HepG2 (cell line): Measurements from ENCODE around the gene SNAPC4. TPM values are rescaled to one million over a fixed set of nuclear protein-coding genes. Genes with fewer than 3 reads are reported as not detected.

Experiments used
- AGO1 ChIP-seq: fragments of 200-400 bp; formaldehyde crosslinking; IDR thresholded peaks from 2 replicates; pipeline ENCODE4 v1.6.1; 2017; ENCODE audit warnings: mild to moderate bottlenecking, low read depth, low read length, moderate library complexity; ENCODE audit not compliant: poor library complexity, severe bottlenecking
- AGO2 ChIP-seq: fragments of 200-400 bp; formaldehyde crosslinking; optimal IDR thresholded peaks from 2 replicates; pipeline ENCODE3; 2017; ENCODE audit warnings: mild to moderate bottlenecking, low read depth, low read length, moderate library complexity
- CC2D1A ChIP-seq: sonication (generic); formaldehyde crosslinking; IDR thresholded peaks from 2 replicates; pipeline ENCODE4 v1.8.1; 2023; ENCODE audit warnings: mild to moderate bottlenecking, missing genetic modification reagents
- MEIS1 ChIP-seq: sonication (generic); formaldehyde crosslinking; IDR thresholded peaks from 2 replicates; pipeline ENCODE4 v1.9.0; 2021; ENCODE audit warnings: mild to moderate bottlenecking, missing genetic modification reagents, moderate library complexity, borderline replicate concordance
- NCOA5 ChIP-seq: sonication (generic); formaldehyde crosslinking; IDR thresholded peaks from 2 replicates; pipeline ENCODE4 v1.4.0; 2020; ENCODE audit warnings: missing genetic modification reagents
- POLR2A ChIP-seq, 2 experiments: IDR thresholded peaks; 2 replicates each; pipeline ENCODE4 v1.6.1; 2011; ENCODE audit warnings: low read depth in 2 of 2, low read length in 2 of 2, mild to moderate bottlenecking in 1 of 2, moderate library complexity in 1 of 2; ENCODE audit not compliant: insufficient read depth in 1 of 2
- PREB ChIP-seq: sonication (generic); formaldehyde crosslinking; IDR thresholded peaks from 2 replicates; pipeline ENCODE4 v1.4.0; 2020; ENCODE audit warnings: missing genetic modification reagents
- RBM39 ChIP-seq: fragments of 200-400 bp; formaldehyde crosslinking; IDR thresholded peaks from one replicate; pipeline ENCODE4 v1.6.1; 2018; ENCODE audit warnings: antibody characterized with exemption, mild to moderate bottlenecking, low read depth, low read length; ENCODE audit not compliant: poor library complexity, severe bottlenecking
- RXRA ChIP-seq: sonication (generic); formaldehyde crosslinking; IDR thresholded peaks from 2 replicates; pipeline ENCODE4 v1.5.1; 2020; ENCODE audit warnings: missing genetic modification reagents
- SMC3 ChIP-seq: IDR thresholded peaks from 2 replicates; pipeline ENCODE4 v1.6.1; 2011; ENCODE audit warnings: low read length, improper control_type of control experiment
- TBX3 ChIP-seq: fragments of 450-650 bp; IDR thresholded peaks from 2 replicates; pipeline ENCODE4 v1.6.1; 2017; ENCODE audit warnings: antibody characterized with exemption, mild to moderate bottlenecking, inconsistent platforms, borderline replicate concordance
- ZMYM4 ChIP-seq: sonication (generic); formaldehyde crosslinking; IDR thresholded peaks from 2 replicates; pipeline ENCODE4 v1.8.1; 2023; ENCODE audit warnings: mild to moderate bottlenecking, missing genetic modification reagents
- ZNF136 ChIP-seq: sonication (generic); formaldehyde crosslinking; IDR thresholded peaks from 2 replicates; pipeline ENCODE4 v1.8.1; 2022; ENCODE audit warnings: low read depth, mild to moderate bottlenecking, moderate library complexity, missing genetic modification reagents
- ZNF20 ChIP-seq: sonication (generic); formaldehyde crosslinking; IDR thresholded peaks from 2 replicates; pipeline ENCODE4 v1.4.0; 2020; ENCODE audit warnings: mild to moderate bottlenecking, moderate library complexity, missing genetic modification reagents
- ZNF230 ChIP-seq: sonication (generic); formaldehyde crosslinking; IDR thresholded peaks from 2 replicates; pipeline ENCODE4 v1.4.0; 2020; ENCODE audit warnings: mild to moderate bottlenecking, missing genetic modification reagents
- ZNF276 ChIP-seq: sonication (generic); formaldehyde crosslinking; IDR thresholded peaks from 2 replicates; pipeline ENCODE4 v1.4.0; 2020; ENCODE audit warnings: mild to moderate bottlenecking, low read depth, missing genetic modification reagents
- ZNF569 ChIP-seq: sonication (generic); formaldehyde crosslinking; IDR thresholded peaks from 2 replicates; pipeline ENCODE4 v1.5.0; 2020; ENCODE audit warnings: mild to moderate bottlenecking, missing genetic modification reagents, moderate library complexity, borderline replicate concordance
- ZNF576 ChIP-seq: sonication (generic); formaldehyde crosslinking; IDR thresholded peaks from 2 replicates; pipeline ENCODE4 v1.4.0; 2020; ENCODE audit warnings: mild to moderate bottlenecking, missing genetic modification reagents
- ZNF607 ChIP-seq: sonication (generic); formaldehyde crosslinking; IDR thresholded peaks from 2 replicates; pipeline ENCODE4 v1.5.1; 2020; ENCODE audit warnings: missing genetic modification reagents, mild to moderate bottlenecking, borderline replicate concordance
- ZNF674 ChIP-seq: sonication (generic); formaldehyde crosslinking; IDR thresholded peaks from 2 replicates; pipeline ENCODE4 v1.5.0; 2020; ENCODE audit warnings: low read depth, mild to moderate bottlenecking, missing genetic modification reagents
- ZNF678 ChIP-seq: sonication (generic); formaldehyde crosslinking; IDR thresholded peaks from 2 replicates; pipeline ENCODE4 v1.4.0; 2020; ENCODE audit warnings: mild to moderate bottlenecking, missing genetic modification reagents
- ZNF709 ChIP-seq: sonication (generic); formaldehyde crosslinking; IDR thresholded peaks from 2 replicates; pipeline ENCODE4 v1.5.0; 2020; ENCODE audit warnings: mild to moderate bottlenecking, missing genetic modification reagents
- ZNF777 ChIP-seq: sonication (generic); formaldehyde crosslinking; IDR thresholded peaks from 2 replicates; pipeline ENCODE4 v1.4.0; 2020; ENCODE audit warnings: missing genetic modification reagents
- ZSCAN12 ChIP-seq: sonication (generic); formaldehyde crosslinking; IDR thresholded peaks from 2 replicates; pipeline ENCODE4 v1.9.0; 2021; ENCODE audit warnings: mild to moderate bottlenecking, missing genetic modification reagents
- polyA plus RNA-seq, 8 experiments: library from polyadenylated mRNA; depleted of rRNA in 3 of 8; stranded (reverse) in 7 of 8; unstranded in 1 of 8; fragments of >200 nt; fragmentation: Illumina TruSeq in 4 of 8; extraction: Trizol in 4 of 8; gene quantifications; 2 replicates each; pipeline versions ENCODE4 v1.2.1 to v1.2.3, GENCODE V29; 2011 to 2016; ENCODE audit warnings: low read depth in 4 of 8, missing spikeins in 1 of 8, mixed read lengths in 1 of 8; ENCODE audit not compliant: insufficient read depth in 1 of 8
- total RNA-seq, 5 experiments: library from RNA; depleted of rRNA; stranded (reverse); fragments of >200 nt; fragmentation: Illumina TruSeq; extraction: Trizol; gene quantifications; 2 replicates each; pipeline ENCODE4 v1.2.3, GENCODE V29; 2016; ENCODE audit warnings: low read depth in 1 of 5

Gene SNAPC4
- total and polyA plus RNA-seq, 2 of the 13 experiments (the other 11 are each of a cell fraction or from before 2014, with no cell fraction given), result 2.0 to 6.0 TPM

- peak; percentile 24; the same call in 1 of the 2 replicates for TF ChIP-seq ZNF607 (CRISPR knock-in tag)
- TF ChIP-seq ZNF576, result no peak
- peak; percentile 24 for TF ChIP-seq RBM39
- no peak for TF ChIP-seq NCOA5
- TF ChIP-seq POLR2A (IDR thresholded peaks at IDR 0.05; ENCODE audit: insufficient read depth in 1 of 2, low read depth in 2 of 2, low read length in 2 of 2), result 0 out of 4 replicates have a peak, but pooled peaks of 1 of the 2 experiments have one; percentile 28
- peak; percentile 5; the same call in 1 of the 2 replicates for TF ChIP-seq MEIS1 (CRISPR knock-in tag)
- no peak for TF ChIP-seq SMC3
- 0 out of 2 replicates have a peak, but pooled peaks have one; percentile 7 for TF ChIP-seq ZNF276 (CRISPR knock-in tag)
- TF ChIP-seq ZNF136 (CRISPR knock-in tag), result no peak
- no peak for TF ChIP-seq ZNF569
- TF ChIP-seq ZNF230 (CRISPR knock-in tag), result 0 out of 2 replicates have a peak, but pooled peaks have one; percentile 14
- no peak for TF ChIP-seq PREB
- TF ChIP-seq ZNF674 (CRISPR knock-in tag), result no peak
- TF ChIP-seq CC2D1A (CRISPR knock-in tag), result 0 out of 2 replicates have a peak, but pooled peaks have one; percentile 76
- no peak for TF ChIP-seq ZNF20 (CRISPR knock-in tag)
- 0 out of 2 replicates have a peak, but pooled peaks have one; percentile 4 for TF ChIP-seq TBX3
- TF ChIP-seq ZMYM4 (CRISPR knock-in tag), result no peak
- peak; percentile 0; the same call in 1 of the 2 replicates for TF ChIP-seq ZNF777 (CRISPR knock-in tag)
- TF ChIP-seq RXRA (CRISPR knock-in tag), result peak; percentile 44
- TF ChIP-seq AGO1, result peak; percentile 19
- TF ChIP-seq ZSCAN12 (CRISPR knock-in tag), result no peak
- TF ChIP-seq ZNF709 (CRISPR knock-in tag), result no peak
- peak; percentile 94 for TF ChIP-seq AGO2
- 0 out of 2 replicates have a peak, but pooled peaks have one; percentile 4 for TF ChIP-seq ZNF678
These were observed 35.8 kb downstream of the SNAPC4 start (continued) for GRCh38 chr9:136363949-136364748.
